ENCODE results near the gene ATF7IP2. TPM values are rescaled to one million over a fixed set of nuclear protein-coding genes. Genes with fewer than 3 reads are reported as not detected.

ATF7IP2 gene
- total and polyA plus RNA-seq, 2 of the 13 experiments (the other 11 are each of a cell fraction or from before 2014, with no cell fraction given), result 117 to 217 TPM

- TF ChIP-seq AFF4 (CRISPR knock-in tag; IDR thresholded peaks at IDR 0.05) (peak; percentile 97), HOXA3 (CRISPR knock-in tag; IDR thresholded peaks at IDR 0.05) (peak; percentile 95), ARID2 (CRISPR knock-in tag; IDR thresholded peaks at IDR 0.05; ENCODE audit: borderline replicate concordance) (peak; percentile 99), ZNF276 (CRISPR knock-in tag; IDR thresholded peaks at IDR 0.05; ENCODE audit: low read depth) (peak; percentile 97), GABPB1 (CRISPR knock-in tag; IDR thresholded peaks at IDR 0.05) (peak; percentile 95), RBM39 (IDR thresholded peaks at IDR 0.05; ENCODE audit: low read depth, low read length, poor library complexity, severe bottlenecking) (peak; percentile 100), ZNF503 (CRISPR knock-in tag; IDR thresholded peaks at IDR 0.05) (peak; percentile 84), XBP1 (CRISPR knock-in tag; IDR thresholded peaks at IDR 0.05) (peak; percentile 91; the same call in 1 of the 2 replicates), MTF2 (CRISPR knock-in tag; IDR thresholded peaks at IDR 0.05; ENCODE audit: borderline replicate concordance) (0 out of 2 replicates have a peak, but pooled peaks have one; percentile 64), SAFB2 (CRISPR knock-in tag; IDR thresholded peaks at IDR 0.05; ENCODE audit: borderline replicate concordance, low read depth) (peak; percentile 97), ATF1 (CRISPR knock-in tag; IDR thresholded peaks at IDR 0.05) (peak; percentile 13; the same call in 1 of the 2 replicates), PHF21A (CRISPR knock-in tag; IDR thresholded peaks at IDR 0.05) (peak; percentile 94), ZNF367 (CRISPR knock-in tag; IDR thresholded peaks at IDR 0.05; ENCODE audit: borderline replicate concordance) (peak; percentile 89; the same call in 1 of the 2 replicates)
- TF ChIP-seq, protein P1, sequence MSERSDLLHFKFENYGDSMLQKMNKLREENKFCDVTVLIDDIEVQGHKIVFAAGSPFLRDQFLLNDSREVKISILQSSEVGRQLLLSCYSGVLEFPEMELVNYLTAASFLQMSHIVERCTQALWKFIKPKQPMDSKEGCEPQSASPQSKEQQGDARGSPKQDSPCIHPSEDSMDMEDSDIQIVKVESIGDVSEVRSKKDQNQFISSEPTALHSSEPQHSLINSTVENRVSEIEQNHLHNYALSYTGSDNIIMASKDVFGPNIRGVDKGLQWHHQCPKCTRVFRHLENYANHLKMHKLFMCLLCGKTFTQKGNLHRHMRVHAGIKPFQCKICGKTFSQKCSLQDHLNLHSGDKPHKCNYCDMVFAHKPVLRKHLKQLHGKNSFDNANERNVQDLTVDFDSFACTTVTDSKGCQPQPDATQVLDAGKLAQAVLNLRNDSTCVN (CRISPR knock-in tag; IDR thresholded peaks at IDR 0.05; ENCODE audit: borderline replicate concordance), result peak; percentile 94
- TF ChIP-seq, protein P2, sequence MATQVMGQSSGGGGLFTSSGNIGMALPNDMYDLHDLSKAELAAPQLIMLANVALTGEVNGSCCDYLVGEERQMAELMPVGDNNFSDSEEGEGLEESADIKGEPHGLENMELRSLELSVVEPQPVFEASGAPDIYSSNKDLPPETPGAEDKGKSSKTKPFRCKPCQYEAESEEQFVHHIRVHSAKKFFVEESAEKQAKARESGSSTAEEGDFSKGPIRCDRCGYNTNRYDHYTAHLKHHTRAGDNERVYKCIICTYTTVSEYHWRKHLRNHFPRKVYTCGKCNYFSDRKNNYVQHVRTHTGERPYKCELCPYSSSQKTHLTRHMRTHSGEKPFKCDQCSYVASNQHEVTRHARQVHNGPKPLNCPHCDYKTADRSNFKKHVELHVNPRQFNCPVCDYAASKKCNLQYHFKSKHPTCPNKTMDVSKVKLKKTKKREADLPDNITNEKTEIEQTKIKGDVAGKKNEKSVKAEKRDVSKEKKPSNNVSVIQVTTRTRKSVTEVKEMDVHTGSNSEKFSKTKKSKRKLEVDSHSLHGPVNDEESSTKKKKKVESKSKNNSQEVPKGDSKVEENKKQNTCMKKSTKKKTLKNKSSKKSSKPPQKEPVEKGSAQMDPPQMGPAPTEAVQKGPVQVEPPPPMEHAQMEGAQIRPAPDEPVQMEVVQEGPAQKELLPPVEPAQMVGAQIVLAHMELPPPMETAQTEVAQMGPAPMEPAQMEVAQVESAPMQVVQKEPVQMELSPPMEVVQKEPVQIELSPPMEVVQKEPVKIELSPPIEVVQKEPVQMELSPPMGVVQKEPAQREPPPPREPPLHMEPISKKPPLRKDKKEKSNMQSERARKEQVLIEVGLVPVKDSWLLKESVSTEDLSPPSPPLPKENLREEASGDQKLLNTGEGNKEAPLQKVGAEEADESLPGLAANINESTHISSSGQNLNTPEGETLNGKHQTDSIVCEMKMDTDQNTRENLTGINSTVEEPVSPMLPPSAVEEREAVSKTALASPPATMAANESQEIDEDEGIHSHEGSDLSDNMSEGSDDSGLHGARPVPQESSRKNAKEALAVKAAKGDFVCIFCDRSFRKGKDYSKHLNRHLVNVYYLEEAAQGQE (IDR thresholded peaks at IDR 0.05; ENCODE audit: borderline replicate concordance in 1 of 2, low read depth in 1 of 2, low read length in 2 of 2), result no peak; a peak in 1 of 4 replicates
These were observed at the start of gene ATF7IP2 (continued) for GRCh38 chr16:10385725-10386516.
